ENCODE measurements around the gene DPH7. TPM values are rescaled to one million over a fixed set of nuclear protein-coding genes. Genes with fewer than 3 reads are reported as not detected.
A peak's percentile ranks its signal among the peaks of the same experiment; 100 is the strongest.

DPH7 gene
- total RNA-seq, 1 donor from 2014 or later = 13.0 TPM

DNA sequence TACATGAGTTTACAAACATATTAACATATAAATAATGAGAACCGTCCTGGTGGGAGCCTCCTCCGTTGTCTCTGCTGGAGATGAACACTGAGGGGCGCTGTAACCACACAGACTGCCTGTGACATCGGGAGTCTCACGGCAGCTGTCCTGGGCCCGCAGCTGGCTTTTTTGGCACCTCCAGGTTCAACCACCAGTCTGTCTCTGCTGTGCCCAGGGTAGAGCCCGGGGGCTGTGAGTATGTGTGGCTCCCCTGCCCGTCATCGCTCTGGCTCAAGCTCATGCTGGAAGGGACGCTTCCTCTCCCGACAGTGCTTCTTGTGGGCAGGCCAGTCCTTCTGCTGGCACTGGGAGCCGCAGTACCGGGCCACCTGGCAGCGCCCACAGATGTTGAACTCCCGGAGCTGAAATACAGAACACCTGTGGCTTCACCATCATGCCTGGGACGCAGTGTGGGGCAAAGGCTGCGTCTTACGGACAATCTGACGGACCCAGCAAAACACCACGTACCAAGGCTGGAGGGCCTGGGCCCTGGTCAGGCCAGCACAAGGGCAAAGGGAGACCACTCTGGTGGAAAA, 3.6 kb upstream of the DPH7 start:
- H3K36me3 ChIP-seq (ENCODE audit: control insufficient read depth in 3 of 3, insufficient read depth in 3 of 3, low read length in 3 of 3) = peaks cover 45 to 46% (median 45%) of the 10 kb centered on the region in 3 donors
- H3K4me3 ChIP-seq (ENCODE audit: low read length in 3 of 3) = no peak overlapping the region
- no peak overlapping the region for H3K27ac ChIP-seq (ENCODE audit: low read depth, low read length)
- no peaks in the 10 kb centered on the region for H3K9me3 ChIP-seq (ENCODE audit: control insufficient read depth in 3 of 3, low read length in 3 of 3)
- peak overlapping the region in 2 of 3 donors; percentile 32 to 54 for H3K9ac ChIP-seq (ENCODE audit: low read depth in 1 of 3, low read length in 3 of 3)
- H3K4me1 ChIP-seq (ENCODE audit: control insufficient read depth in 3 of 3, insufficient read depth in 3 of 3, low read length in 3 of 3) = peaks cover 25 to 43% (median 33%) of the 10 kb centered on the region in 3 donors
- no peaks in the 10 kb centered on the region for H3K27me3 ChIP-seq (ENCODE audit: control insufficient read depth in 3 of 3, insufficient read depth in 3 of 3, low read length in 3 of 3)

DNA sequence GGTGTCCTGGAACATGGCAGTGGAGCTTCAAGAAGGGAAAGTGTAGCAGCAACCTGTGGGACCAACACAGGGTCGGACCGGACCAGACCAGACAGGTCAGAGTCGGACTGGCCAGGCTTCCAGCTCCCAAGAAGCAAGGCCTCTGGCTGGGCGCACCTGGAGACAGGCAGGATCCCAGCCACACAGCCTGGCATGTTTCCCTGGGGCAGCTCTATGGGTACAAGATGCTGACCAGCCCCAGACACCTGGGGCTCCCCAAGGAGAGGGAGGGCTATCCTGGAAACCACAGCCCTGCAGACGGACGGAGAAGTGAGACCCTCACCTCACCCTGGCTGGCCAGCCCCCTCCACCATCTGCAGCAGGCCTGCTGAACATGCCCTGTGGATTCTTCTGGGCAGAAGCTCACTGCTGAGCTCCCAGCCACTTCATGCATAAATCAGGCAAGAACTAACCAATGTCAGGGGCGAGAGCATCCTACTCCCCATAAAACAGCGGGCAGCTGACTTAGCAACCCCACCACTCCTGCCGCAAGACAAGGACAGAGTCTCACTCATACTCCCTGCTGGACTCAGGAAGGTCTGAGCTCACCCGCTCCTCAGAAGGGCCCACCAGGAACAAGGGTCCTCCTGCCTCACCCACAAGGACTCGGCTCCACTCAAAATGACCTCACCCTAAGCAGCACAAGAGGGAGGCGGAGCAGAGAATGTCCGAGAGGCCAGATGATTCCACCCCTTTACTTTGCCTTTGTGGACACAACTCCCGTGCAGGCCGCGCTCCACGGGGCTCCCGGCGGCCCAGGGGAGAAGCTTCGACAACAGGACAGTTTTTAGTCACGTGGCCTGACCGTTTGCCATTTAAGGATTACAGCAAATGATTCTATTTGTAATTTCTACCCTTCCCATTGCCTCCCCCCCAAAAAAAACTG, 2.9 kb upstream of the DPH7 start:
- peaks cover 37 to 41% (median 39%) of the 10 kb centered on the region in 3 donors for H3K36me3 ChIP-seq (ENCODE audit: control insufficient read depth in 3 of 3, insufficient read depth in 3 of 3, low read length in 3 of 3)
- no peaks in the 10 kb centered on the region for H3K27me3 ChIP-seq (ENCODE audit: control insufficient read depth in 3 of 3, insufficient read depth in 3 of 3, low read length in 3 of 3)
- H3K9me3 ChIP-seq (ENCODE audit: control insufficient read depth in 3 of 3, low read length in 3 of 3) = no peaks in the 10 kb centered on the region
- no peak overlapping the region for H3K27ac ChIP-seq (ENCODE audit: low read depth, low read length)
- no peak overlapping the region for H3K4me3 ChIP-seq (ENCODE audit: low read length in 3 of 3)
- H3K4me1 ChIP-seq (ENCODE audit: control insufficient read depth in 3 of 3, insufficient read depth in 3 of 3, low read length in 3 of 3) = peaks cover 28 to 51% (median 36%) of the 10 kb centered on the region in 3 donors
- H3K9ac ChIP-seq (ENCODE audit: low read depth in 1 of 3, low read length in 3 of 3) = peak overlapping the region in 1 of 3 donors; percentile 54

GRCh38 chr9:137580954-137581322, 2.2 kb upstream of the DPH7 start:
- no peak overlapping the region for H3K27ac ChIP-seq (ENCODE audit: low read depth, low read length)
- H3K4me3 ChIP-seq (ENCODE audit: low read length in 3 of 3) = no peak overlapping the region
- H3K36me3 ChIP-seq (ENCODE audit: control insufficient read depth in 3 of 3, insufficient read depth in 3 of 3, low read length in 3 of 3) = peaks cover 35 to 42% (median 38%) of the 10 kb centered on the region in 3 donors
- H3K27me3 ChIP-seq (ENCODE audit: control insufficient read depth in 3 of 3, insufficient read depth in 3 of 3, low read length in 3 of 3) = no peaks in the 10 kb centered on the region
- peak overlapping the region; percentile 14 to 43 (median 33) for H3K9ac ChIP-seq (ENCODE audit: low read depth in 1 of 3, low read length in 3 of 3)
- H3K4me1 ChIP-seq (ENCODE audit: control insufficient read depth in 3 of 3, insufficient read depth in 3 of 3, low read length in 3 of 3) = peaks cover 32 to 58% (median 40%) of the 10 kb centered on the region in 3 donors
- no peaks in the 10 kb centered on the region for H3K9me3 ChIP-seq (ENCODE audit: control insufficient read depth in 3 of 3, low read length in 3 of 3)

GRCh38 chr9:137580209-137580953, 1.7 kb upstream of the DPH7 start:
- Histone ChIP-seq H3K4me1 (ENCODE audit: control insufficient read depth in 3 of 3, insufficient read depth in 3 of 3, low read length in 3 of 3) (peaks cover 38 to 63% (median 44%) of the 10 kb centered on the region in 3 donors), H3K27ac (ENCODE audit: low read depth, low read length) (no peak overlapping the region), H3K9me3 (ENCODE audit: control insufficient read depth in 3 of 3, low read length in 3 of 3) (no peaks in the 10 kb centered on the region), H3K36me3 (ENCODE audit: control insufficient read depth in 3 of 3, insufficient read depth in 3 of 3, low read length in 3 of 3) (peaks cover 35 to 42% (median 40%) of the 10 kb centered on the region in 3 donors), H3K9ac (ENCODE audit: low read depth in 1 of 3, low read length in 3 of 3) (peak overlapping the region in 1 of 3 donors; percentile 33), H3K4me3 (ENCODE audit: low read length in 3 of 3) (peak overlapping the region in 1 of 3 donors; percentile 22), H3K27me3 (ENCODE audit: control insufficient read depth in 3 of 3, insufficient read depth in 3 of 3, low read length in 3 of 3) (no peaks in the 10 kb centered on the region)

- Histone ChIP-seq H3K4me3 (ENCODE audit: low read length in 3 of 3) (peak overlapping the region; percentile 78 to 95 (median 92)), H3K36me3 (ENCODE audit: control insufficient read depth in 3 of 3, insufficient read depth in 3 of 3, low read length in 3 of 3) (peaks cover 41 to 46% (median 45%) of the 10 kb centered on the region in 3 donors), H3K9me3 (ENCODE audit: control insufficient read depth in 3 of 3, low read length in 3 of 3) (no peaks in the 10 kb centered on the region), H3K4me1 (ENCODE audit: control insufficient read depth in 3 of 3, insufficient read depth in 3 of 3, low read length in 3 of 3) (peaks cover 42 to 69% (median 50%) of the 10 kb centered on the region in 3 donors), H3K9ac (ENCODE audit: low read depth in 1 of 3, low read length in 3 of 3) (peak overlapping the region; percentile 89 to 94 (median 92)), H3K27ac (ENCODE audit: low read depth, low read length) (peak overlapping the region; percentile 79), H3K27me3 (ENCODE audit: control insufficient read depth in 3 of 3, insufficient read depth in 3 of 3, low read length in 3 of 3) (no peaks in the 10 kb centered on the region)
Observed at GRCh38 chr9:137579259-137579604, 507 bp upstream of the DPH7 start.

DNA sequence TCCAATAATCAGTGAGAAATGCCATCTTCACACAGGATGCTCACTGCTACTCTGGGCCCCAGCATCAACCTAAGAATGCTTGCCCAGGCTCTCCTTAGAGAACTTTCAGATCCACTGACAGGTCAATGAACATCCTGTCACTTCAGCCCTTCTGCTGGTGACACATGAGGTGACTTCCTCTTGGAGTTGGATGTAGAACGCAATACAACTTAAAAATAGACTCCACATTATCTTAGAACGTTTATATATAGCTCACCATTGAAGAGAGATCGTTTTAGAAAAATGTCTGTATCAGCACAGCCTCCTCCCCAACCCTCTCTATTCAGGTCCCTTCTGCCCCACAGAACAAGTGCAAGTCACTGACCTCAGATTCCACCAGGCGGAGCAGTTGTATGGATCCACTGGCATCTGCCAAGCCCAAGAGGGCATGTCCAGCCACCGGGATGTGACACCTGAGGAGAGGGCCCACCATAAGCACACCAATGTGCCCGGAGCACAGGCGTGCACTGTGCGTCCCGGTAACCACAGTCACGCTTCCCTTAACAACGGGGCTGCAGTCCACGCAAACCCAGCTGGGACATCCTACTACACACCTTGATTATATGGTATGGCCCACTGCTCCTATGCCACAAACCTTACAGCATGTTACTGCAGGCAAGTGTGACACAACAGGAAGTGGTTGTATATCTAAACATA, 2.9 kb downstream of the DPH7 start:
- H3K4me1 ChIP-seq (ENCODE audit: control insufficient read depth in 3 of 3, insufficient read depth in 3 of 3, low read length in 3 of 3) = peaks cover 32 to 49% (median 40%) of the 10 kb centered on the region in 3 donors
- H3K36me3 ChIP-seq (ENCODE audit: control insufficient read depth in 3 of 3, insufficient read depth in 3 of 3, low read length in 3 of 3) = peaks cover 34 to 41% (median 36%) of the 10 kb centered on the region in 3 donors
- H3K27ac ChIP-seq (ENCODE audit: low read depth, low read length) = no peak overlapping the region
- peak overlapping the region in 1 of 3 donors; percentile 29 for H3K4me3 ChIP-seq (ENCODE audit: low read length in 3 of 3)
- peak overlapping the region in 2 of 3 donors; percentile 54 to 68 for H3K9ac ChIP-seq (ENCODE audit: low read depth in 1 of 3, low read length in 3 of 3)
- H3K9me3 ChIP-seq (ENCODE audit: control insufficient read depth in 3 of 3, low read length in 3 of 3) = no peaks in the 10 kb centered on the region
- H3K27me3 ChIP-seq (ENCODE audit: control insufficient read depth in 3 of 3, insufficient read depth in 3 of 3, low read length in 3 of 3) = no peaks in the 10 kb centered on the region

GRCh38 chr9:137575364-137575715, 3.4 kb downstream of the DPH7 start:
- peaks cover 35 to 47% (median 36%) of the 10 kb centered on the region in 3 donors for H3K36me3 ChIP-seq (ENCODE audit: control insufficient read depth in 3 of 3, insufficient read depth in 3 of 3, low read length in 3 of 3)
- no peaks in the 10 kb centered on the region for H3K9me3 ChIP-seq (ENCODE audit: control insufficient read depth in 3 of 3, low read length in 3 of 3)
- H3K4me3 ChIP-seq (ENCODE audit: low read length in 3 of 3) = no peak overlapping the region
- no peak overlapping the region for H3K27ac ChIP-seq (ENCODE audit: low read depth, low read length)
- no peaks in the 10 kb centered on the region for H3K27me3 ChIP-seq (ENCODE audit: control insufficient read depth in 3 of 3, insufficient read depth in 3 of 3, low read length in 3 of 3)
- peaks cover 29 to 44% (median 35%) of the 10 kb centered on the region in 3 donors for H3K4me1 ChIP-seq (ENCODE audit: control insufficient read depth in 3 of 3, insufficient read depth in 3 of 3, low read length in 3 of 3)
- H3K9ac ChIP-seq (ENCODE audit: low read depth in 1 of 3, low read length in 3 of 3) = peak overlapping the region in 2 of 3 donors; percentile 43 to 68

DNA sequence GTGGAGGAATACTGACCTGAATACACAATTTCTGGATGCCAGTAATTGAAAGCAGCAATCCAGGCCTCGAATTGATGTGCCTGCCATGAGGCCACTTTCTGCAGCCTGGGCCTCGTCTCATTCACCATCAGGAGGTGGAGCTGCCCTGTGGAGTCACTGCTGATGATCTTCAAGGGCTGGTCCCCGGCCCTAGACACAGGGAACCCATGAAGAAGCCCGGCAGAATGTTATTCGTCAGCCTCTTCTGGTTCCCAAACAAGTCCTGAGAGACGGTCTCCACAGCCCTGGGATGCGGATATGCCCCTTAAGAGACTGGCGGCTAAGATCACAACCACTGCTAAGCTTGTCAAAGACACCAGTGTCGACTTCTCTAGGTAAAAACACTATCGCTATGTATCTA, 4.5 kb downstream of the DPH7 start:
- Histone ChIP-seq H3K27ac (ENCODE audit: low read depth, low read length) (no peak overlapping the region), H3K4me3 (ENCODE audit: low read length in 3 of 3) (no peak overlapping the region), H3K9me3 (ENCODE audit: control insufficient read depth in 3 of 3, low read length in 3 of 3) (no peaks in the 10 kb centered on the region), H3K27me3 (ENCODE audit: control insufficient read depth in 3 of 3, insufficient read depth in 3 of 3, low read length in 3 of 3) (no peaks in the 10 kb centered on the region), H3K9ac (ENCODE audit: low read depth in 1 of 3, low read length in 3 of 3) (no peak overlapping the region), H3K4me1 (ENCODE audit: control insufficient read depth in 3 of 3, insufficient read depth in 3 of 3, low read length in 3 of 3) (peaks cover 25 to 35% (median 26%) of the 10 kb centered on the region in 3 donors), H3K36me3 (ENCODE audit: control insufficient read depth in 3 of 3, insufficient read depth in 3 of 3, low read length in 3 of 3) (peaks cover 36 to 50% (median 38%) of the 10 kb centered on the region in 3 donors)

- no peak overlapping the region for H3K27ac ChIP-seq (ENCODE audit: low read depth, low read length)
- H3K4me1 ChIP-seq (ENCODE audit: control insufficient read depth in 3 of 3, insufficient read depth in 3 of 3, low read length in 3 of 3) = peaks cover 7 to 8% (median 7%) of the 10 kb centered on the region in 3 donors
- H3K9ac ChIP-seq (ENCODE audit: low read depth in 1 of 3, low read length in 3 of 3) = no peak overlapping the region
- H3K4me3 ChIP-seq (ENCODE audit: low read length in 3 of 3) = no peak overlapping the region
- H3K27me3 ChIP-seq (ENCODE audit: control insufficient read depth in 3 of 3, insufficient read depth in 3 of 3, low read length in 3 of 3) = no peaks in the 10 kb centered on the region
- H3K9me3 ChIP-seq (ENCODE audit: control insufficient read depth in 3 of 3, low read length in 3 of 3) = no peaks in the 10 kb centered on the region
- H3K36me3 ChIP-seq (ENCODE audit: control insufficient read depth in 3 of 3, insufficient read depth in 3 of 3, low read length in 3 of 3) = peaks cover 30 to 43% (median 39%) of the 10 kb centered on the region in 3 donors
Observed at GRCh38 chr9:137570566-137570965, 8.2 kb downstream of the DPH7 start.
